Activated T-cell treated with anti-CD3 and anti-CD28 coated beads, Interleukin-2, amount 50 U/mL, for 72 hours (primary cell): ENCODE results near the gene SPINK4. TPM values are rescaled to one million over a fixed set of nuclear protein-coding genes. Genes with fewer than 3 reads are reported as not detected.

Experiments used
- ATAC-seq, 2 donors: fragments of 150-1000 bp; cut with Tn5 transposase; replicated peaks in 1 of 2; 2 replicates each; pipeline ENCODE4 v1.10.0; 2021; ENCODE audit warnings: moderate library complexity in 2 of 2, mild to moderate bottlenecking in 1 of 2
- DNase-seq, 2 donors: peaks; one replicate each; pipeline ENCODE4 v3.0.0; 2021 to 2022; ENCODE audit warnings: mixed read lengths in 1 of 2
- H3K27ac Mint-ChIP-seq: one replicate; pipeline ENCODE4 v1.8.0; 2022; ENCODE audit warnings: mild to moderate bottlenecking, moderate library complexity, mixed read lengths
- H3K27me3 Mint-ChIP-seq: one replicate; pipeline ENCODE4 v1.8.0; 2022; ENCODE audit warnings: low read depth, mixed read lengths
- H3K36me3 Mint-ChIP-seq, 2 donors: one replicate each; pipeline ENCODE4 v1.8.0; 2022; ENCODE audit warnings: mixed read lengths in 2 of 2, mild to moderate bottlenecking in 1 of 2; ENCODE audit not compliant: insufficient read depth in 2 of 2
- H3K4me1 Mint-ChIP-seq: one replicate; pipeline ENCODE4 v1.8.0; 2022; ENCODE audit warnings: low read depth, mixed read lengths
- H3K4me3 Mint-ChIP-seq, 2 donors: one replicate each; pipeline ENCODE4 v1.8.0; 2022; ENCODE audit warnings: mild to moderate bottlenecking in 2 of 2, mixed read lengths in 2 of 2, moderate library complexity in 2 of 2
- H3K9me3 Mint-ChIP-seq, 2 donors: one replicate each; pipeline ENCODE4 v1.8.0; 2022; ENCODE audit warnings: mixed read lengths in 2 of 2
- total RNA-seq, 2 donors: library from RNA; stranded (reverse); gene quantifications; one replicate each; pipeline ENCODE4 v1.2.3, GENCODE V29; 2022

Gene SPINK4
- total RNA-seq, 2 donors from 2014 or later = not detected

DNA sequence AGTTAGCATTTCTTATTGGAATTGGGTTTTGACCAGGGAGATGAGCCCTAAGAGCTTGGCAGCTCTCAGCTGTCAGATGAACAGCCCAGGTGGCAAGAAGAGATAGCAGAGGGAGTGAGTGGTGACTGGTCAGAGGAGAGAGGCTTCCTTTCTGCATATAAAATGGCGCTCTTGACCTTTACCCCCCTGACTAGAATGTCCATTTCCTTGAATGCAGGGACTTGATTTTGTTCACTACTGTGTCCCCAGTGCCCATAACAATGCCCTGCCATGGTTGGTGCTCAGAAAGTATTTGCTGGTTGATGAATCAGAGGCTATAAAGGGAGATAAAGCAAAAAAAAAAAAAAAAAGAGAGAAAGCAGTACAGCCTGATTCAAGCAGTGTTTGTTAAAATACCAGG lies 32.1 kb downstream of the SPINK4 start:
- peaks cover 9 to 40% of the 10 kb centered on the region in 2 donors for H3K36me3 Mint-ChIP-seq

DNA sequence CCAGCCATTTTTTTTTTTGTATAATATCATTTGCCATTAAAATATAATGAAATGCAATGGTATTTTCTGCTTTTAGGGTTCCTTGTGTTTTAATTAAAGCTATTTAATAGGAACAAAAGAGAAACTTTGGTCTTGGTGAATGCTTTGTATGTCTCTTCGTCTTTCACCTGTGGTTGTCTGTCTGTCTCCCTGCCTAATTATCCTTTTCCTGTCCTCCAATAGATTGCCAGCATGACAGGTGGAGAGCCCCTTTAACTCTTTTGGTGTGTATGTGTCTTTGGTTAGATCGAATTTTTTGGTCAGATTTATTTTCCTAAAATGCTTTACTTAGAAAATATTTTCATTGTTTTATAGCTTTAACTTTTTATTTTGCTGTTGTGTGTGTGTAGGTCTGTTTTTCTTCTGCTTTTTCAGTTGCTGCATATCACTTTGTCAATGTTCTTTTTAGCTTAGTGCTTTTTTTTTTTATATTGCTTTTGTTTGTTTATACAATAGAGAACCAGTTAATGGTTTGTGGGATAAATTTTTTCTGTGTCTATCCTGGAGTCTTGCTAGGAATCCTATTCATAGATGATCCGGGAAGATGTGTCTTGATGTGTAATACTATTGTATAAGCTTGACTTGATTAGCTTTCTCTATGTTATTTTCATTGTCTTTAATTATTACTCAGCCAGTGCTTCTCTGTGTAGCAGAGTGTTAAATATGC lies 33.5 kb downstream of the SPINK4 start:
- H3K27ac Mint-ChIP-seq = peak overlapping the region; percentile 16
- H3K27me3 Mint-ChIP-seq = no peaks in the 10 kb centered on the region
- H3K36me3 Mint-ChIP-seq = peaks cover 10 to 45% of the 10 kb centered on the region in 2 donors
- ATAC-seq = no peak
- peaks cover 9% of the 10 kb centered on the region for H3K4me1 Mint-ChIP-seq
- no peak for DNase-seq
- H3K9me3 Mint-ChIP-seq = no peaks in the 10 kb centered on the region
- H3K4me3 Mint-ChIP-seq = no peak overlapping the region

More for the DNA sequence above, 32.1 kb downstream of the SPINK4 start:
- ATAC-seq = no peak
- no peaks in the 10 kb centered on the region for H3K9me3 Mint-ChIP-seq
- no peaks in the 10 kb centered on the region for H3K27me3 Mint-ChIP-seq
- no peak overlapping the region for H3K27ac Mint-ChIP-seq
- no peak for DNase-seq
- H3K4me3 Mint-ChIP-seq = no peak overlapping the region
- H3K4me1 Mint-ChIP-seq = peaks cover 18% of the 10 kb centered on the region

DNA sequence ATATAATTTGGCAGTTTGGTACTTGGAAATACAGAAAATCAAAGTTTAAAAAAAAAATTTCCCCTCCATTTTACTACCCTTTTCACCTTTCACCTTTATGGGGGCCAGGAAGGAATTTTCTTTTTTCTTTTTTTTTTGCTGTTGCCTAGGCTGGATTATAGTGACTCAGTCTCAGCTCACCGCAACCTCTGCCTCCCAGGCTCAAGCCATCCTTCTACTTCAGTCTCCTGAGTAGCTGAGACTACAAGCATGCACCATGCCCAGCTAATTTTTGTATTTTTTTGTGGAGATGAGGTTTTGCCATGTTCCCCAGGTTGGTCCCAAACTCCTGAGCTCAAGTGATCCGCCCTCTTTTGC lies 34.0 kb downstream of the SPINK4 start:
- no peak for ATAC-seq
- Mint-ChIP-seq H3K4me1 (peaks cover 9% of the 10 kb centered on the region), H3K27ac (peak overlapping the region; percentile 31)

GRCh38 chr9:33277484-33277883 lies 37.5 kb downstream of the SPINK4 start:
- H3K27me3 Mint-ChIP-seq = no peaks in the 10 kb centered on the region
- H3K36me3 Mint-ChIP-seq = peaks cover 9 to 38% of the 10 kb centered on the region in 2 donors
- no peaks in the 10 kb centered on the region for H3K9me3 Mint-ChIP-seq
- no peak for ATAC-seq
- no peak overlapping the region for H3K4me3 Mint-ChIP-seq
- H3K4me1 Mint-ChIP-seq = peaks cover 15% of the 10 kb centered on the region
- DNase-seq = no peak
- no peak overlapping the region for H3K27ac Mint-ChIP-seq

More for the DNA sequence above, 34.0 kb downstream of the SPINK4 start:
- Mint-ChIP-seq H3K27me3 (no peaks in the 10 kb centered on the region), H3K4me3 (no peak overlapping the region), H3K9me3 (no peaks in the 10 kb centered on the region), H3K36me3 (peaks cover 10 to 51% of the 10 kb centered on the region in 2 donors)
- DNase-seq = no peak

- no peak overlapping the region for H3K27ac Mint-ChIP-seq
- no peak overlapping the region for H3K4me3 Mint-ChIP-seq
These were observed 45.5 kb downstream of the SPINK4 start for GRCh38 chr9:33285502-33285901.

DNA sequence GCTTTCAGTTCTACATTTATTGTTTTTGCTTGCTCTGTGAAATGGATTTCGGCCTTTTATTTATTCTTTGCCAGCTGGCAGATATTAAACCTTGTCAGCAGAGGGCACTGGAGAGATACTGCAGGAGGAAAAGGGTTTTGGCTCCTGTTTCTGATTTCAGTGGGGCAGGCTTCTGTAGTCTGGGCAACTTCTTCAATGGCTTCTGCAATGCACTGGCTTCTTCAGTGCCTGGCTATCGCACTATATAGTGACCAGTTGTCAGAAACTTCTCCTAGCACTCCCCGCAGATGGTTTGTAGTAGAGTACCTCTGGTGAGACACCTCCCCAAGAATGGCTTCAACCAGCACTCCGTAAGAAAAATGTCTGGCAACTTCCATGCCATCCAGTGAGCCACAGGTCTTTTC lies 47.1 kb downstream of the SPINK4 start:
- no peak for ATAC-seq

More at GRCh38 chr9:33285502-33285901, 45.5 kb downstream of the SPINK4 start:
- Mint-ChIP-seq H3K4me1 (peaks cover 19% of the 10 kb centered on the region), H3K27me3 (no peaks in the 10 kb centered on the region), H3K9me3 (no peaks in the 10 kb centered on the region), H3K36me3 (peaks cover 2% of the 10 kb centered on the region in 2 donors)
- no peak for DNase-seq
- no peak for ATAC-seq

DNA sequence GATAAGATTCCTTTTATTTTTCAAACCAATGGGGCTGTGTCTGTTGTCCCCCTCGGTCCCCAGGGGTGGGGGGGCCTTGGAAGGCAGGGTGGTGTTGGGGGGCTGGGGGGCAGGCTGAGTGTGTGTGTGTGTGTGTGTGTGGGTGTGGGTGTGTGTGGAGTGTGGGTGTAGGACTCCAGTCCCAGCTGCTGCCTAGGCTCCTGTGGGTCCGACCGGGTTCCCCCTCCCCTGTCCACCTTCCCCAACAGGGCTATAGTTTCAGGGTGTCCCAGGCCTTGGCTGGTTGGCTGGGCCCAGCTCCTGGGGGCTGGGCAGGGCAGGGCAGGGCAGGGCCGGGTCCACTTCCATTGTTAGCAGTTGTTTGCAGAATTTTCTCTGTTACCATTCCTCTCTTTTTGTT lies 48.3 kb downstream of the SPINK4 start:
- peaks cover 39% of the 10 kb centered on the region for H3K4me1 Mint-ChIP-seq
- peaks cover 8 to 19% of the 10 kb centered on the region in 2 donors for H3K36me3 Mint-ChIP-seq
- no peaks in the 10 kb centered on the region for H3K27me3 Mint-ChIP-seq
- H3K4me3 Mint-ChIP-seq = peak overlapping the region in 1 of 2 donors; percentile 45
- no peak for ATAC-seq
- H3K27ac Mint-ChIP-seq = peak overlapping the region; percentile 64
- DNase-seq = no peak
- H3K9me3 Mint-ChIP-seq = peaks cover 0 to 3% of the 10 kb centered on the region in 2 donors

More for the DNA sequence above, 47.1 kb downstream of the SPINK4 start:
- H3K9me3 Mint-ChIP-seq = peaks cover 0 to under 1% of the 10 kb centered on the region in 2 donors
- peak overlapping the region; percentile 68 for H3K27ac Mint-ChIP-seq
- H3K27me3 Mint-ChIP-seq = no peaks in the 10 kb centered on the region
- peaks cover 28% of the 10 kb centered on the region for H3K4me1 Mint-ChIP-seq
- H3K36me3 Mint-ChIP-seq = peaks cover 5 to 11% of the 10 kb centered on the region in 2 donors
- DNase-seq = peak; percentile 65 to 67
- peak overlapping the region in 1 of 2 donors; percentile 3 for H3K4me3 Mint-ChIP-seq

GRCh38 chr9:33288828-33289483 lies 49.0 kb downstream of the SPINK4 start:
- Mint-ChIP-seq H3K27ac (peak overlapping the region; percentile 64), H3K36me3 (peaks cover 8 to 19% of the 10 kb centered on the region in 2 donors), H3K9me3 (peaks cover 0 to 3% of the 10 kb centered on the region in 2 donors), H3K4me1 (peaks cover 46% of the 10 kb centered on the region), H3K27me3 (no peaks in the 10 kb centered on the region), H3K4me3 (peak overlapping the region; percentile 22 to 90)
- ATAC-seq (no peak), DNase-seq (no peak)

- Mint-ChIP-seq H3K27me3 (no peaks in the 10 kb centered on the region), H3K27ac (peak overlapping the region; percentile 91), H3K4me1 (peaks cover 52% of the 10 kb centered on the region), H3K36me3 (peaks cover 8 to 23% of the 10 kb centered on the region in 2 donors), H3K9me3 (peaks cover 0 to 3% of the 10 kb centered on the region in 2 donors), H3K4me3 (peak overlapping the region; percentile 88 to 90)
- peak; percentile 31 to 54 for DNase-seq
- no peak for ATAC-seq
These were observed 49.5 kb downstream of the SPINK4 start for GRCh38 chr9:33289496-33289895.

DNA sequence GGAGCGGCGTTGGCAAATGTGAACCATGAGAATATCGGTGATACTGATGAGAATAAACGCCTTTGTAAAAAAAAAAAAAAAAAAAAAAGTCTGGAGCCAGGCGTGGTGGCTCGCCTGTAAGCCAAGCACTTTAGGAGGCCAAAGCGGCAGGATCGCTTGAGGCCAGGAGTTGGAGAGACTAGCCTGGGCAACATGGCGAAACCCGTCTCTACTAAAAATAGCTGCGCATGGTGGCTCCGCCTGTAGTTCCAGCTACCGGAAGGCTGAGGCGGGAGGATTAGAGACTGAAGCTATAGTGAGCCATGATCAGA lies 49.9 kb downstream of the SPINK4 start:
- peak overlapping the region; percentile 91 for H3K27ac Mint-ChIP-seq
- peak overlapping the region; percentile 88 to 90 for H3K4me3 Mint-ChIP-seq
- DNase-seq (no peak), ATAC-seq (no peak)
- H3K4me1 Mint-ChIP-seq = peaks cover 56% of the 10 kb centered on the region
- peaks cover 0 to 3% of the 10 kb centered on the region in 2 donors for H3K9me3 Mint-ChIP-seq
- H3K27me3 Mint-ChIP-seq = no peaks in the 10 kb centered on the region
- peaks cover 8 to 27% of the 10 kb centered on the region in 2 donors for H3K36me3 Mint-ChIP-seq

DNA sequence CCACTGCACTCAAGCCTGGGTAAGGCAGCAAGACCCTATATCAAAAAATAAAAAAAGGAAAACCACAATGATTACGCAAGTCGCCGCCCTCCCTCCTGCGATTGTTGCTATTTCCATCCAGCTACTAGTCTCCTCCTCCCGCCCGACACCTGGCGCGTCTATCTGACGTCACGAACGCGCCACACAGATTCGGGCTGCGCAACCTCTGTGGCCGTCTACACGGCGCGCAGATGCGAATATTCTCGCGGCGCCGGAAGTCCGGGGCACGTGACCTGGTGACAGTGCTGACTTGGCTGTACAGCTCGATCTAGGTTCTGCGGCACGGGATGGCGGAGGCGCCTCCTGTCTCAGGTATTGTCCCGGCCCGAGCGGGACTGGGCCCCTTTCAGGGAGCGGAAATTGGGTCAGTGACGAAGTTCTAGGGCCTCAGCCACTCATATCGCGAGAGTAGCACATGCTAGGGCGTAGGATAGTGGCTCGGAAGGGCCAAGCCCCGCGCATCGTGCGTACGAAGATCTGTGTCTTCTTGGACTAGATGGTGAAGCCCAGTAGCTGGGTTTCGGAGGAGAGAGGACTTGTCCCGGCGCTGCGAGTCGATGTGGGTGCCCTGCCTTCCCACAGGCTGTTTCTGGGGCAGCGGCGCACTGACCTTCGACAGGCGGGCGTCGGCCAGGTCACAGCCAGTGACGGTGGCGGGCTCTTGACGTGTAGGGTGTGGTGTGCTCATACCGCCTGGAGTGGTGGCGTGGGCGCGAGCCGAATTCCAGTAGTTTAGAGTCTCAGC lies 50.5 kb downstream of the SPINK4 start, which contains the start of gene NFX1:
Gene NFX1, plus strand, starts transcription at position 270 of the 784 bp plus-strand sequence. Its CDS starts 57 bp downstream, at position 327.
- Mint-ChIP-seq H3K4me3 (peak within 1 kb of the TSS; percentile 88 to 90), H3K36me3 (peaks cover 8 to 27% of the 10 kb centered on the region in 2 donors), H3K9me3 (peaks cover 0 to 3% of the 10 kb centered on the region in 2 donors), H3K27ac (peak within 1 kb of the TSS; percentile 91), H3K4me1 (peaks cover 60% of the 10 kb centered on the region), H3K27me3 (no peaks in the 10 kb centered on the region)
- peak; percentile 89 to 92 for ATAC-seq
- DNase-seq = peak; percentile 98 to 99

GRCh38 chr9:33291031-33291397 lies 51.0 kb downstream of the SPINK4 start:
- H3K4me1 Mint-ChIP-seq = peaks cover 65% of the 10 kb centered on the region
- H3K27ac Mint-ChIP-seq = peak overlapping the region; percentile 91
- peaks cover 9 to 27% of the 10 kb centered on the region in 2 donors for H3K36me3 Mint-ChIP-seq

GRCh38 chr9:33291901-33292300 lies 51.9 kb downstream of the SPINK4 start:
- ATAC-seq = no peak
- Mint-ChIP-seq H3K27me3 (no peaks in the 10 kb centered on the region), H3K4me3 (peak overlapping the region; percentile 88 to 90), H3K36me3 (peaks cover 15 to 33% of the 10 kb centered on the region in 2 donors), H3K4me1 (peaks cover 74% of the 10 kb centered on the region), H3K9me3 (peaks cover 0 to 3% of the 10 kb centered on the region in 2 donors), H3K27ac (peak overlapping the region; percentile 91)
- peak in 1 of 2 donors; percentile 29 for DNase-seq

More at GRCh38 chr9:33291031-33291397, 51.0 kb downstream of the SPINK4 start:
- Mint-ChIP-seq H3K9me3 (peaks cover 0 to 3% of the 10 kb centered on the region in 2 donors), H3K27me3 (no peaks in the 10 kb centered on the region), H3K4me3 (peak overlapping the region; percentile 88 to 90)
- ATAC-seq (no peak), DNase-seq (no peak)
